MM.1S (cell line): ENCODE results near the gene DCDC1.

Experiments
- DNase-seq: peaks from one replicate; pipeline ENCODE4 v3.0.0-alpha.2; 2015
- H2AFZ ChIP-seq: fragments of 300-600 bp; sonication (generic); 2 replicates; pipeline ENCODE4 v1.6.0; 2016; ENCODE audit warnings: antibody characterized with exemption, low read length
- H3F3A ChIP-seq: fragments of 300-600 bp; sonication (generic); 2 replicates; pipeline ENCODE4 v1.6.1; 2016; ENCODE audit warnings: mild to moderate bottlenecking, antibody characterized with exemption, low read length, moderate library complexity, mixed read lengths; ENCODE audit not compliant: insufficient read depth
- H3K27ac ChIP-seq: fragments of 300-600 bp; sonication (generic); 2 replicates; pipeline ENCODE4 v1.5.1; 2016; ENCODE audit warnings: mild to moderate bottlenecking, low read length
- H3K27me3 ChIP-seq: fragments of 300-600 bp; sonication (generic); replicated peaks from 2 replicates; pipeline ENCODE4 v1.6.0; 2016; ENCODE audit warnings: low read length; ENCODE audit not compliant: insufficient read depth
- H3K36me3 ChIP-seq: fragments of 300-600 bp; sonication (generic); replicated peaks from 2 replicates; pipeline ENCODE4 v1.6.1; 2016; ENCODE audit warnings: mild to moderate bottlenecking, low read length, mixed read lengths; ENCODE audit not compliant: insufficient read depth
- H3K4me1 ChIP-seq: fragments of 300-600 bp; sonication (generic); 2 replicates; pipeline ENCODE4 v1.6.1; 2016; ENCODE audit warnings: low read length, mixed read lengths
- H3K4me2 ChIP-seq: fragments of 300-600 bp; sonication (generic); 2 replicates; pipeline ENCODE4 v1.6.0; 2016; ENCODE audit warnings: low read depth, low read length
- H3K4me3 ChIP-seq: fragments of 300-600 bp; sonication (generic); 2 replicates; pipeline ENCODE4 v1.5.1; 2016; ENCODE audit warnings: low read length, mixed read lengths
- H3K79me2 ChIP-seq: fragments of 300-600 bp; sonication (generic); 2 replicates; pipeline ENCODE4 v1.6.1; 2016; ENCODE audit warnings: mixed run types, low read length, mixed read lengths
- H3K9ac ChIP-seq: fragments of 300-600 bp; sonication (generic); 2 replicates; pipeline ENCODE4 v1.6.1; 2016; ENCODE audit warnings: low read length, mixed read lengths
- H3K9me2 ChIP-seq: fragments of 300-600 bp; sonication (generic); replicated peaks from 2 replicates; pipeline ENCODE4 v1.6.1; 2016; ENCODE audit warnings: mild to moderate bottlenecking, low read length, mixed read lengths; ENCODE audit not compliant: insufficient read depth
- H3K9me3 ChIP-seq: fragments of 300-600 bp; sonication (generic); replicated peaks from 2 replicates; pipeline ENCODE4 v1.6.1; 2016; ENCODE audit warnings: mild to moderate bottlenecking, low read length, mixed read lengths; ENCODE audit not compliant: insufficient read depth
- H4K20me1 ChIP-seq: fragments of 300-600 bp; sonication (generic); 2 replicates; pipeline ENCODE4 v1.6.1; 2016; ENCODE audit warnings: mild to moderate bottlenecking, low read length, moderate library complexity, mixed read lengths; ENCODE audit not compliant: insufficient read depth
- EZH2 ChIP-seq: fragments of 300-600 bp; sonication (generic); optimal IDR thresholded peaks from 2 replicates; pipeline ENCODE3; 2017; ENCODE audit warnings: low read depth, mild to moderate bottlenecking, antibody characterized with exemption, low read length, mixed read lengths
- EZH2phosphoT487 ChIP-seq: fragments of 300-600 bp; sonication (generic); IDR thresholded peaks from 2 replicates; pipeline ENCODE4 v1.6.1; 2018; ENCODE audit warnings: antibody characterized with exemption, low read length
- TF ChIP-seq, protein P1 (sequence below): fragments of 300-600 bp; sonication (generic); IDR thresholded peaks from 2 replicates; pipeline ENCODE4 v1.5.1; 2016; ENCODE audit warnings: antibody characterized with exemption, low read length, mixed read lengths

DCDC1 gene

DNA sequence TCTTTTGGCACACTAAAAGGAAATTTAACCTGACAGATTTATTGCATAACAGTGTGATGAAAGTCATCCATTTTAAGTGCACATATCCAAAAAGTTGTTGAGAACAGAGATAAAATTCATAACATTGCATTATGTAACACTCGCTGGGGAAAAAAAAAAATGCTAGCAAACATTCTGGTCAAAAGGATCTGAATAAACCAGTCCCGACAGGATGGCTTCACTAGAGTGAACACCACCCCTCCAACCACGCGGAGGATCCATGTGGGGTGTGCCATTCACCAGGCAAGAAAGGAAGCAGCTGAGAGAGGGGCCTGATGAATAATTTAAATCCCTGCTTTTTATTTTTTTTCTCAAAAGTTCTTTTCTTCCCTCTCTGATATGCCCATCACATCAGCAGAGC lies 258.7 kb downstream of the DCDC1 start:
- H3K4me2 ChIP-seq = no peak overlapping the region
- H3K79me2 ChIP-seq = no peaks in the 10 kb centered on the region
- no peaks in the 10 kb centered on the region for H3F3A ChIP-seq
- no peaks in the 10 kb centered on the region for H3K27me3 ChIP-seq
- H3K9me2 ChIP-seq = no peaks in the 10 kb centered on the region
- TF ChIP-seq EZH2phosphoT487 (no peak), EZH2 (no peak)
- TF ChIP-seq, protein P1, sequence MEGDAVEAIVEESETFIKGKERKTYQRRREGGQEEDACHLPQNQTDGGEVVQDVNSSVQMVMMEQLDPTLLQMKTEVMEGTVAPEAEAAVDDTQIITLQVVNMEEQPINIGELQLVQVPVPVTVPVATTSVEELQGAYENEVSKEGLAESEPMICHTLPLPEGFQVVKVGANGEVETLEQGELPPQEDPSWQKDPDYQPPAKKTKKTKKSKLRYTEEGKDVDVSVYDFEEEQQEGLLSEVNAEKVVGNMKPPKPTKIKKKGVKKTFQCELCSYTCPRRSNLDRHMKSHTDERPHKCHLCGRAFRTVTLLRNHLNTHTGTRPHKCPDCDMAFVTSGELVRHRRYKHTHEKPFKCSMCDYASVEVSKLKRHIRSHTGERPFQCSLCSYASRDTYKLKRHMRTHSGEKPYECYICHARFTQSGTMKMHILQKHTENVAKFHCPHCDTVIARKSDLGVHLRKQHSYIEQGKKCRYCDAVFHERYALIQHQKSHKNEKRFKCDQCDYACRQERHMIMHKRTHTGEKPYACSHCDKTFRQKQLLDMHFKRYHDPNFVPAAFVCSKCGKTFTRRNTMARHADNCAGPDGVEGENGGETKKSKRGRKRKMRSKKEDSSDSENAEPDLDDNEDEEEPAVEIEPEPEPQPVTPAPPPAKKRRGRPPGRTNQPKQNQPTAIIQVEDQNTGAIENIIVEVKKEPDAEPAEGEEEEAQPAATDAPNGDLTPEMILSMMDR = no peak
- H3K36me3 ChIP-seq = no peaks in the 10 kb centered on the region
- no peaks in the 10 kb centered on the region for H3K9me3 ChIP-seq
- H3K27ac ChIP-seq = no peak overlapping the region
- no peak for DNase-seq
- no peak overlapping the region for H2AFZ ChIP-seq
- H3K4me3 ChIP-seq = no peak overlapping the region
- H4K20me1 ChIP-seq = no peaks in the 10 kb centered on the region
- H3K9ac ChIP-seq = no peak overlapping the region
- no peaks in the 10 kb centered on the region for H3K4me1 ChIP-seq

DNA sequence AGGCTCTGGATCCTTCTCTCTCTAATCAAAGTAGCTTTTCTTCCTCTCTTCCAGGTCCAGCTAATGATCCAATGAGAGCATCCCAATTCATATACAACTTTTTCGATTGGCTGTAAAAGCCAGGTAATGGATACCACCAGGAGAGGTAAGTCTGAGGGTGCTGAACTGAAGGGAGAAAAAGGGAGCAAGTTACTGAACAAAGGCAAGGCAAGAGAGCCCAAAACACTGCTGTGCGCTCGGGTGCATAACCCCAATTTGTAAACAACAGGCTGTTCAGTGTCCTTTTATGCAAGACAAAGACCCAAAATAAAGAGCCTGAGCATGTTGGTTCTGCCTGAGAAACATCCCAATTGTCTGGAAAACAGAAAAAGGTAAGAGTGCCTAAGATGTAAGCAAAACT lies 260.1 kb downstream of the DCDC1 start:
- no peak for TF ChIP-seq EZH2
- TF ChIP-seq, protein P1 = no peak
- no peak for TF ChIP-seq EZH2phosphoT487
- Histone ChIP-seq H3K79me2 (no peaks in the 10 kb centered on the region), H3K27me3 (no peaks in the 10 kb centered on the region), H4K20me1 (no peaks in the 10 kb centered on the region), H2AFZ (no peak overlapping the region), H3K4me2 (no peak overlapping the region), H3K9me3 (no peaks in the 10 kb centered on the region), H3K36me3 (no peaks in the 10 kb centered on the region), H3K9me2 (no peaks in the 10 kb centered on the region), H3K27ac (no peak overlapping the region), H3K4me1 (no peaks in the 10 kb centered on the region), H3F3A (no peaks in the 10 kb centered on the region), H3K9ac (no peak overlapping the region), H3K4me3 (no peak overlapping the region)
- DNase-seq = no peak

DNA sequence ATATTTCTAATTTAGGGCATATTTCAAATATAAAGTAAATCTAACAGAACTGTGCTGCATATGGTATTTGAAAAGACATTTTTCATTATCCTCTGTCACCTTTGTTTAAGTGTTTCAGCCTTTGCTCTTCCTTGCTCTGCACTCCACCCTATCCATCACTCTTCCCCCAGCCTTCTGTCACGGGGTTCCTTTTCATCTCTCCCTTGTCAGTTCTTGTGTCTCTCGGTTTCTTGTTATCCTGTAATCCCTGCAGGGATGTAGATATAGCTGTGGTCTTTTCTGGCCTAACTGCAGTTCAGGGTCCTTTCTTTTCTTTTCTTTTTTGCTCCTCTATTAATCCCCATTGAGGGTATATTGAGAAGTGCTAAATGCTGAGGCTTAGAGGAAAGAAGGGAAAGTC lies 261.9 kb downstream of the DCDC1 start:
- no peak for DNase-seq
- H3K9ac ChIP-seq = no peak overlapping the region
- no peak overlapping the region for H3K4me2 ChIP-seq
- H3K27me3 ChIP-seq = no peaks in the 10 kb centered on the region
- no peaks in the 10 kb centered on the region for H3K9me2 ChIP-seq
- H3K79me2 ChIP-seq = no peaks in the 10 kb centered on the region
- H3K4me3 ChIP-seq = no peak overlapping the region
- no peak overlapping the region for H2AFZ ChIP-seq
- TF ChIP-seq, protein P1 = no peak
- no peak for TF ChIP-seq EZH2
- TF ChIP-seq EZH2phosphoT487 = no peak
- H3K9me3 ChIP-seq = no peaks in the 10 kb centered on the region
- H3K36me3 ChIP-seq = no peaks in the 10 kb centered on the region
- H3F3A ChIP-seq = no peaks in the 10 kb centered on the region
- no peaks in the 10 kb centered on the region for H4K20me1 ChIP-seq
- no peak overlapping the region for H3K27ac ChIP-seq
- H3K4me1 ChIP-seq = no peaks in the 10 kb centered on the region
